Gastroesophageal sphincter (tissue), 3 donors: ENCODE measurements around the gene STXBP1.

ENCODE experiments used
- EP300 ChIP-seq: sonication (generic); formaldehyde crosslinking; IDR thresholded peaks from one replicate; pipeline ENCODE4 v1.6.1; 2017; ENCODE audit warnings: antibody characterized with exemption, mild to moderate bottlenecking
- TF ChIP-seq, protein P1 (sequence below), 4 experiments: fragments of 200-600 bp in 2 of 4; fragments of 450-650 bp in 2 of 4; sonication (generic) in 1 of 4; IDR thresholded peaks; one replicate each; pipeline ENCODE4 v1.5.1; 2017 to 2019; ENCODE audit warnings: antibody characterized with exemption in 4 of 4, mild to moderate bottlenecking in 2 of 4, moderate library complexity in 2 of 4

DNA sequence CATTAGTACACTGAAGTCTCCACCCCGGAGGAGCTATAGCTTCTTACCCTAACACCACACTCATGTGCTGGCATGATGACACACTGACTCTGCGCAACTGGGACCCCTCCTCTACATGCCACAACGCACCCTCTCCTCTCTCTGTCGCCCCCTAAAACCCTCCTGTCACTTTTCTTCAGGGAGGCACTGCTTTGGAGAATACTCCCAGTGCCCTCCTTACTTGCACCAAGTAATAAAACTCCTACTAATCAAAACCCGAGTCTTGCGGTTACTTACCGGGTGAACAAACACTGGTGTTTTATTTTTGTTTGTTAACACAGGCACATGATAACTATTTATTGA, 12.6 kb upstream of the STXBP1 start:
- TF ChIP-seq, protein P1, sequence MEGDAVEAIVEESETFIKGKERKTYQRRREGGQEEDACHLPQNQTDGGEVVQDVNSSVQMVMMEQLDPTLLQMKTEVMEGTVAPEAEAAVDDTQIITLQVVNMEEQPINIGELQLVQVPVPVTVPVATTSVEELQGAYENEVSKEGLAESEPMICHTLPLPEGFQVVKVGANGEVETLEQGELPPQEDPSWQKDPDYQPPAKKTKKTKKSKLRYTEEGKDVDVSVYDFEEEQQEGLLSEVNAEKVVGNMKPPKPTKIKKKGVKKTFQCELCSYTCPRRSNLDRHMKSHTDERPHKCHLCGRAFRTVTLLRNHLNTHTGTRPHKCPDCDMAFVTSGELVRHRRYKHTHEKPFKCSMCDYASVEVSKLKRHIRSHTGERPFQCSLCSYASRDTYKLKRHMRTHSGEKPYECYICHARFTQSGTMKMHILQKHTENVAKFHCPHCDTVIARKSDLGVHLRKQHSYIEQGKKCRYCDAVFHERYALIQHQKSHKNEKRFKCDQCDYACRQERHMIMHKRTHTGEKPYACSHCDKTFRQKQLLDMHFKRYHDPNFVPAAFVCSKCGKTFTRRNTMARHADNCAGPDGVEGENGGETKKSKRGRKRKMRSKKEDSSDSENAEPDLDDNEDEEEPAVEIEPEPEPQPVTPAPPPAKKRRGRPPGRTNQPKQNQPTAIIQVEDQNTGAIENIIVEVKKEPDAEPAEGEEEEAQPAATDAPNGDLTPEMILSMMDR (IDR thresholded peaks at IDR 0.05) = no peak
- no peak for TF ChIP-seq EP300
